Transverse colon (tissue), 4 donors: ENCODE results near the gene LTK.

Experiments used
- CTCF ChIP-seq, 5 experiments: fragments of 200-600 bp in 3 of 5; fragments of 450-650 bp in 2 of 5; sonication (generic) in 3 of 5; IDR thresholded peaks; 1 replicate in 2 of 5; 2 replicates in 3 of 5; pipeline ENCODE4 v1.5.1; 2016 to 2017; ENCODE audit warnings: antibody characterized with exemption in 5 of 5, inconsistent platforms in 3 of 5, mild to moderate bottlenecking in 2 of 5, moderate library complexity in 1 of 5
- POLR2A ChIP-seq: fragments of 450-650 bp; IDR thresholded peaks from one replicate; pipeline ENCODE4 v1.6.1; 2016; ENCODE audit warnings: antibody characterized with exemption, mild to moderate bottlenecking, moderate library complexity
- POLR2AphosphoS5 ChIP-seq, 3 donors: sonication (generic); formaldehyde crosslinking; IDR thresholded peaks; one replicate each; pipeline ENCODE4 v1.6.1; 2016; ENCODE audit warnings: antibody characterized with exemption in 3 of 3

GRCh38 chr15:41511899-41512369, 1.7 kb downstream of the LTK start:
- TF ChIP-seq POLR2AphosphoS5 (IDR thresholded peaks at IDR 0.05) (no peak), CTCF (IDR thresholded peaks at IDR 0.05) (no peak), POLR2A (no peak)
